SU-DHL-6 (cell line): ENCODE results near the gene GNB1L.

Experiments used
- H2AFZ ChIP-seq: fragments of 200-600 bp; sonication (generic); 2 replicates; pipeline ENCODE4 v1.6.1; 2014; ENCODE audit warnings: low read depth, mild to moderate bottlenecking, moderate library complexity, mixed read lengths, antibody characterized with exemption, low read length; ENCODE audit not compliant: severe bottlenecking
- H3F3A ChIP-seq: fragments of 200-600 bp; shearing (Covaris generic); 2 replicates; pipeline ENCODE4 v1.6.0; 2016; ENCODE audit warnings: antibody characterized with exemption, mild to moderate bottlenecking; ENCODE audit not compliant: insufficient read depth
- H3K27ac ChIP-seq: fragments of 200-600 bp; sonication (generic); 2 replicates; pipeline ENCODE4 v1.5.1; 2016; ENCODE audit warnings: low read depth, mild to moderate bottlenecking, low read length, moderate library complexity, mixed read lengths
- H3K27me3 ChIP-seq: fragments of 200-600 bp; sonication (generic), shearing (Covaris generic); 2 replicates; pipeline ENCODE4 v1.6.0; 2014; ENCODE audit warnings: mild to moderate bottlenecking, low read length
- H3K36me3 ChIP-seq: fragments of 200-600 bp; sonication (generic); 2 replicates; pipeline ENCODE4 v1.6.1; 2014; ENCODE audit warnings: mild to moderate bottlenecking, low read length, mixed read lengths
- H3K4me2 ChIP-seq: fragments of 300-600, 200-600 bp; shearing (Covaris generic), sonication (generic); 2 replicates; pipeline ENCODE4 v1.6.0; 2014; ENCODE audit warnings: low read length, low read depth, mild to moderate bottlenecking; ENCODE audit not compliant: poor library complexity, severe bottlenecking
- H3K4me3 ChIP-seq: fragments of 200-600 bp; sonication (generic); 2 replicates; pipeline ENCODE4 v1.5.1; 2014; ENCODE audit warnings: antibody characterized with exemption, low read length, mild to moderate bottlenecking, mixed read lengths; ENCODE audit not compliant: insufficient read depth, poor library complexity, severe bottlenecking
- H3K79me2 ChIP-seq: fragments of 200-600 bp; sonication (generic); 2 replicates; pipeline ENCODE4 v1.6.1; 2014; ENCODE audit warnings: mild to moderate bottlenecking, low read length, moderate library complexity; ENCODE audit not compliant: insufficient read depth
- H3K9ac ChIP-seq: fragments of 200-600 bp; sonication (generic); 2 replicates; pipeline ENCODE4 v1.7.0; 2014; ENCODE audit warnings: mild to moderate bottlenecking, low read length
- H3K9me2 ChIP-seq: fragments of 200-600 bp; sonication (generic); replicated peaks from 2 replicates; pipeline ENCODE4 v1.6.1; 2014; ENCODE audit warnings: low read length; ENCODE audit not compliant: insufficient read depth
- H3K9me3 ChIP-seq: fragments of 200-600 bp; sonication (generic); 2 replicates; pipeline ENCODE4 v1.6.1; 2014; ENCODE audit warnings: low read length, mixed read lengths; ENCODE audit not compliant: insufficient read depth
- H4K20me1 ChIP-seq: fragments of 200-600 bp; sonication (generic); 2 replicates; pipeline ENCODE4 v1.6.1; 2014; ENCODE audit warnings: low read depth, mild to moderate bottlenecking, antibody characterized with exemption, low read length, moderate library complexity, mixed read lengths
- EZH2phosphoT487 ChIP-seq: fragments of 200-600 bp; sonication (generic), shearing (Covaris generic); conservative IDR thresholded peaks from 2 replicates; pipeline ENCODE4 v1.6.1; 2018; ENCODE audit warnings: mild to moderate bottlenecking, antibody characterized with exemption, low read length, moderate library complexity, mixed read lengths
- TF ChIP-seq, protein P1 (sequence below): fragments of 200-600 bp; sonication (generic); IDR thresholded peaks from one replicate; pipeline ENCODE4 v1.5.1; 2017; ENCODE audit warnings: antibody characterized with exemption, mild to moderate bottlenecking, low read length, moderate library complexity; ENCODE audit not compliant: insufficient read depth, poor library complexity, severe bottlenecking

Gene GNB1L

DNA sequence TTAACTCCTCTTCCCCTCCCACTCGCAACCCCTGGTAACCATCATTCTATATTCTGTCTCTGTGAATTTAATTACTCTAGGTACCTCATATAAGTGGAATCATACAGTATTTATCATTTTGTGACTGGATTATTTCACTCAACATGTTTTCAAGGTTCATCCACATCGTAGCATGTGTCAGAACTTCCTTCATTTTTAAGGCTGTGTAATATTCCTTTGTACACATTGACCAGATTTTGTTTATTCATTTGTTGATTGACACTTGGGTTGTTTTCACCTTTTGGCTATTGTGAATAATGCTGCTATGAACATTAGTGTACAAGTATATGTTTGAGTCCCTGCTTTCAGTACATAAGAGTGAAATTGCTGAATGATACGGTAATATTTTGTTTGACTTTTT is 2.7 kb upstream of the GNB1L start:
- H3K4me3 ChIP-seq, result no peak overlapping the region
- no peak overlapping the region for H3K9ac ChIP-seq
- H3F3A ChIP-seq, result no peaks in the 10 kb centered on the region
- H3K36me3 ChIP-seq, result no peaks in the 10 kb centered on the region
- no peak overlapping the region for H2AFZ ChIP-seq
- H3K27ac ChIP-seq, result no peak overlapping the region
- peaks cover 29% of the 10 kb centered on the region for H3K79me2 ChIP-seq
- H4K20me1 ChIP-seq, result no peaks in the 10 kb centered on the region
- no peaks in the 10 kb centered on the region for H3K27me3 ChIP-seq
- no peaks in the 10 kb centered on the region for H3K9me3 ChIP-seq
- no peaks in the 10 kb centered on the region for H3K9me2 ChIP-seq
- TF ChIP-seq, protein P1, sequence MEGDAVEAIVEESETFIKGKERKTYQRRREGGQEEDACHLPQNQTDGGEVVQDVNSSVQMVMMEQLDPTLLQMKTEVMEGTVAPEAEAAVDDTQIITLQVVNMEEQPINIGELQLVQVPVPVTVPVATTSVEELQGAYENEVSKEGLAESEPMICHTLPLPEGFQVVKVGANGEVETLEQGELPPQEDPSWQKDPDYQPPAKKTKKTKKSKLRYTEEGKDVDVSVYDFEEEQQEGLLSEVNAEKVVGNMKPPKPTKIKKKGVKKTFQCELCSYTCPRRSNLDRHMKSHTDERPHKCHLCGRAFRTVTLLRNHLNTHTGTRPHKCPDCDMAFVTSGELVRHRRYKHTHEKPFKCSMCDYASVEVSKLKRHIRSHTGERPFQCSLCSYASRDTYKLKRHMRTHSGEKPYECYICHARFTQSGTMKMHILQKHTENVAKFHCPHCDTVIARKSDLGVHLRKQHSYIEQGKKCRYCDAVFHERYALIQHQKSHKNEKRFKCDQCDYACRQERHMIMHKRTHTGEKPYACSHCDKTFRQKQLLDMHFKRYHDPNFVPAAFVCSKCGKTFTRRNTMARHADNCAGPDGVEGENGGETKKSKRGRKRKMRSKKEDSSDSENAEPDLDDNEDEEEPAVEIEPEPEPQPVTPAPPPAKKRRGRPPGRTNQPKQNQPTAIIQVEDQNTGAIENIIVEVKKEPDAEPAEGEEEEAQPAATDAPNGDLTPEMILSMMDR, result no peak
- no peak for TF ChIP-seq EZH2phosphoT487
- H3K4me2 ChIP-seq, result no peak overlapping the region

DNA sequence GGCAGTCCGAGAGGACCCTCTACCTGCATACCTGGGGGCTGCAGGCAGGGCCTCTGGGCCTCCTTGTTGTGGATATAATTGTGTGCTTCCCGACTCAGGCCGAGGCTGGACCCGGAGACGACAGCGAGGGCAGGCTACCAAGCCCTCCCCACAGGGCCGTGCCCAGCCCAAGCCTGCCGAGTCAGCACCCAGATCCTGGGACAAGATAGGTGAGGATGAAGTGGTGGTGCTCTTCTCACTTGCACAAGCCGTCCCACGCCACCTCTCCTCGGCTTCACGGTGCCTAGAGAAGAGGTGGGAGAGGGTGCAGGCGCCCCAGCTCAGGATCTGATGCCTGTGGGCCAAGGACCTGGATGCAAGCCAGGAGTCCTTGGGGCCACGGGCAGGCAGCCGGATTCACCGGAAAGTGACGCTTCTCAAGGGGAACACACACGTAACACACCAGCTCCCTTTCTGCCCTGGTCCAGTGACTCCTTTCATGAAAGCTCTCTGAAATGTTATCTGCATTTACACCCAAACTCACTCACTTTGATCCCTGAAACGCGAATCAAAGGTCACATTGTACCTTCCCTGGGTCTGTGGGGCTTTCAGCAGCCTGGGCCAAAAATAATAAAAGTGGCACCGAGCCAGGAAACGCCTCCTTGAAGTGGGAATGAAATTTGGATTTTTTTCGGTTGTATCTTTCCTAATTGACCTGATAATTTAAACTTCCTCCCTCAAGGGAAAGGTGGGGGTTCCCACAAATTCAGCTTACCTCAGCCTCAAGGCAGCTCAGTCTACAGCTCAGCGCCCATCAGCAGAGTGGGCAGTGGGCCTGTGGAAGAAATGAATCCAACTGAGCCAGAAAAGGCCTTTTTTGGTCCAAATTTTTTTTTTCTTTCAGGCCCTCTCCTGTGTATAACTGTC is 1.1 kb upstream of the GNB1L start:
- peak overlapping the region; percentile 97 for H3K9ac ChIP-seq
- no peaks in the 10 kb centered on the region for H3K9me3 ChIP-seq
- TF ChIP-seq, protein P1, result no peak
- no peak for TF ChIP-seq EZH2phosphoT487
- no peaks in the 10 kb centered on the region for H3F3A ChIP-seq
- H3K27ac ChIP-seq, result peak overlapping the region; percentile 71
- no peaks in the 10 kb centered on the region for H3K27me3 ChIP-seq
- H3K4me3 ChIP-seq, result peak overlapping the region; percentile 70
- peak overlapping the region; percentile 64 for H2AFZ ChIP-seq
- H3K4me2 ChIP-seq, result peak overlapping the region; percentile 81
- H3K79me2 ChIP-seq, result peaks cover 29% of the 10 kb centered on the region
- no peaks in the 10 kb centered on the region for H3K9me2 ChIP-seq
- no peaks in the 10 kb centered on the region for H3K36me3 ChIP-seq
- H4K20me1 ChIP-seq, result no peaks in the 10 kb centered on the region

DNA sequence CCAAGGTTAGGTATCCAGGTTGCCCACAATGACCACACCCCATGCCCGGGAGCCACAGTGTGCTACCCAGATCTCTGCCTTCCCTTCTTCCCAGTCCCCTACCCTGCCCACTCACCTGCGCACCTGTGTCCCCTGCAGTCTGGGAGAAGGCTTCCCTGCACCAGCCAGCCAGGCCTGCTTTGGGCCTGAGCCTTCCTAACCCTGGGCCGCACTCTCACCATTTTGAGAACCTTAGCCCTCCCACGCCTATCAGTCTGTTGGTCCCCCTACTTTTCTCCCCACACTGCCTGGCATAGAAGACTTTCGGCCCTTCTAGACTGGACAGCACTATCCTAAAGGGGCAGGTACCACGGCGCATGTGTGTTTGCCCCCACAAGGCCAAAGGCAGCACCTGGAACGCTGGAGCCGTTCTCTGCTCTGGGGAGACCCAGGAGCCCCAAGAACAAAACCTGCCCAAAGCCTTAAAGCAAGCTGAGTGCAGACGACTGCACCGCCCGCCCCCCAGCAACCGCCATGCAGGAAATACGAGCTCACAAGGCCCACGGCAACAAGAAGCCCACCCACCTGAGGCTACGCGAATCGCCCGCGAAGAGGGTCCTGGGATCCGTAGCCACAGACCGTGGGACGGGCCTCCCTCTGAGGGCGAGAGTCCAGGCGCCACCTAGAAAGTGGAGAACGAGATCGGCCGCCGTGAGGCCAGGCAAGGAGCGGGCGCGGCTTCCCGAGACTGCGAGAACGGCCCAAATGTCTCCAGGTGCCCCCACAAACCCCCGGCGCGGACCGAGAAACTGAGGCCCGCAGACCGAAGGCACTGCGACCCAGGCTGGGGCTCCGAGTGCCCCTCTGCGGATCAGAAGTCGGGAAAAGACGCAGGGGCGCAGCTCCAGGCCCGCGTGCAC is 546 bp downstream of the GNB1L start:
- Histone ChIP-seq H3K4me3 (peak overlapping the region; percentile 78), H3K27me3 (no peaks in the 10 kb centered on the region), H3K36me3 (no peaks in the 10 kb centered on the region), H3K9me3 (no peaks in the 10 kb centered on the region), H3K9ac (peak overlapping the region; percentile 97), H2AFZ (no peak overlapping the region), H4K20me1 (no peaks in the 10 kb centered on the region), H3K4me2 (peak overlapping the region; percentile 60), H3K79me2 (peaks cover 29% of the 10 kb centered on the region), H3K27ac (peak overlapping the region; percentile 9), H3F3A (no peaks in the 10 kb centered on the region), H3K9me2 (no peaks in the 10 kb centered on the region)
- TF ChIP-seq, protein P1, result no peak
- no peak for TF ChIP-seq EZH2phosphoT487
